HK-2 (cell line): Measurements from ENCODE around the gene A2M.
A peak's percentile ranks its signal among the peaks of the same experiment; 100 is the strongest.

Experiments used
- DNase-seq: peaks from one replicate; pipeline ENCODE4 v3.0.0-alpha.2; 2018; ENCODE audit not compliant: unreplicated experiment

Gene A2M

DNA sequence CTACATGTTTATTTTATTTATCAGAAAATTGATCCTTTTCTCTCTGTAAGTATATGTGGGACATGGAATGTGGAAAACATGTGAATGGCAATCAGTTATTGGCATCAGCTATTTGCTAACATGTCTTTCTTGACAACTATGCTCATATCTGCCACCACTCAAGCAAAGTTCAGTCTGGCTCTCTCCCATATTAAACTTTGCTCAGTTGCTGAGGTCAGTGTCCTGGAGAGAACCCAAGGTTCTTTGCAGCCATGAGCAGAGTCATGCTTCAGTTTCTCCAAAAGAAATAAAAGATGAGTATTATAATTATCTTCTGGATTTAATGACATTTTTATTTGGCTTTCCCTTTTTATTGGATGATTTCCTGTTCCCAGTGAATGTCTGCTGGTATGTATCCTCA lies 42.6 kb downstream of the A2M start:
- DNase-seq, result no peak

DNA sequence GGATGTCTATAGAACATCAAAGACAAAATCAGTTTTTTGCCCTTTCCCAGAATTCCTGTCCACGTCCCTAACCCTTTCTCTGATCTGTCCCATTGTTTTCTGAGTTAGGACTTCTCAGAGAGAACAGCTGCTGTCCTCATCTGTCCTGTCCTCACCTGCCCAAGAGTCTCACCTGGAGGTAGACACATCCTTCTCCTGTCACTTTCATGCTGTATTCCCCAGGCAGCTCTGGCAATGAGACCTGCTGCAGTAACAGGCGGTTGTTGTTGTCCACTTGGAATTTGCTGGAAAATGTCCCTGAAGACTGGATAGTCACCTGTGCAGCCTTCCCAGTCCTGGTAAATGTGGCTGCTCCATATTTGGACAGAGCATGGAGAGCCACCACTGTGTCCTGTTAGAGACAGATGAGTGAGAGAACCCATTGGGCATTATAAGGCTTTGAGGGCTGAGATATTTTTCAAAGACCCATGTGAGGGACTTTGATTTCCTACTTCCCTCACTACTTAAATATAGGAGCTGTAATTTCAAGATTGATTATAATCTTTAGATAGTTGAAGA lies 43.2 kb downstream of the A2M start:
- DNase-seq, result no peak

DNA sequence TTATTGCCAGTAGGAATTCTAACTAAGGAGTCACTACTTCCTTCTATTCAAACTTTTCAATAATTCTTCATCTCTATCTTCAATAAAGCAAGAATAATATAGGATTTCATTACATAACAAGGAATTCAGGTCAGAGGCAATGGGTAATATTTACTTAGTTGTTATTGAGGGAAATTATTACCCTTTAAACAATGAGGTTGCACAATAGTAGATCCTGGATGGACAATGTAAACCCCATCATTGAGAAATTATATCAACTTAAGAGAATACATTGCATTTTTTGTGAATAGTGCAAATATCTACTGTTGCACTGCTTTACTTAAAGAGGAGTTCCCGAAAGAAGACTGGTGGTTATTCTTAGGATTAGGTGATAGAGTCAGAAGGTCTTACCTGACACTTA lies 43.8 kb downstream of the A2M start:
- no peak for DNase-seq

DNA sequence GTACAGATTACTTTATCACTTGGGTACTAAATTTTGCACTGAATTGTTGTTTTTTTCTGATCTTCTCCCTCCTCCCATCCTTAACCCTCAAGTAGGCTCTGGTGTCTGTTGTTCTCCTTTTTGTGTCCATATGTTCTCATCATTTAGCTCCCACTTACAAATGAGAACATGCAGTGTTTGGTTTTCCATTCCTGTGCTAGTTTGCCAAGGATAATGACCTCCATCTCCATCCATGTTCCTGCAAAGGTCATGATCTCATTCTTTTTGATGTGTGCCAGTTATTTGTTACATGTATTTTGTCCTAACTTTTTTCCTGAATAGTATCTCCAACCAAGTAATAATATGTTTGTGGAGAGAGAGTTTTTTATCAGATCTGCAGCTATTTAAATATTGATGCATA lies 44.2 kb downstream of the A2M start:
- DNase-seq, result no peak

GRCh38 chr12:9070351-9070750 lies 45.4 kb downstream of the A2M start:
- DNase-seq, result no peak

- DNase-seq, result no peak
Measured at GRCh38 chr12:9068600-9068999, 47.1 kb downstream of the A2M start.

GRCh38 chr12:9068086-9068485 lies 47.6 kb downstream of the A2M start:
- DNase-seq, result no peak

DNA sequence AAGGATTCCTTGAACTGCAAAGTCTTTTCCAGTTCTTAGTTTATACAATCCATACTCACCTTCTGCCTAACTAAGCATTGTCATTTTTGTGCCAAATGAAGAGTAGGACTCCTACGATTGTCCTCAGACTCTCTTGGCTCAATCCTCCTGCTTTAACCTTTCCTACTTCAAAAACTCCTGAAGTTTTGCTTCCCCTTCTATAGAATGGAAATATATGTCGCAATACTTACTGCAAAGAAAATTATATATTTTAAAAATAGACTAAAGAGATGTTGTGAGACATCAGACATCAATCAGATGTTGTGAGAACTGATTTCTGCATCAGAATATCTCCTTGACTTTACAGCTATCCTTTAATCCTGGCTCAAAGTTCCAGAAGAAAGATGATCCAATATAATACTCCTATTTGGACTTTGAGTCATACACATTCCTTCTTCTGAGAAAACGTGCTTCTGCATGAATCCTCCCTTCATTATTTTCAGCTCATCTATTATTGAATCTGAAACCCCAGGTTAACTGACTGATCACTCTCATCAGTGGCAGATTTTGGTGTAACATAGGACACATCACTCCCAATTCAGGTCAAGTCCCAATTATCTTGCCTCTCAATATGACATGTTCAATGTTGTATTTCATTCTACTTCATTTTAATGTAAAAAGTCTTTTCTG lies 48.8 kb downstream of the A2M start:
- DNase-seq, result no peak

DNA sequence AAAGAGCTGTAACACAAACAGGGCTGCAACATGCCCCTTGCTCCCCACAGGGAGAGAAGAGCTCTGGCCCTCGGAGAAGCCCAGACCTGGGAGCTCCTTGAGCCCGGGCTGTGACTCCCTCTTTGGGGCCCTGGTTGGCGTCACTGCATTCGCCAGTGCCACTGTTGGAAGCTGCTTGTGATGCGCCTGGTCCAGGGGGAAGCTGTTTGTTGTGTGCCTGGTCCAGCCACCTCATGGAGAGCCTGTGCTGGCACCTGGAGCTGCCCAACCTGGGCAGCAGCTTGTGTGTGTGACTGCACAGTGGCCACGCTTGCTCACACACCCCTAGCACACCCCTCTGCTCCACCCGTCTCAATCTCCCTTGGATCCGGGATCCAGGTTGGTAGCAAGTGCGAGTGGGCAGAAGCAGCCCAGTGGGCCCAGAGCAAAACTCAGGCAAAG lies 49.5 kb downstream of the A2M start:
- no peak for DNase-seq

DNA sequence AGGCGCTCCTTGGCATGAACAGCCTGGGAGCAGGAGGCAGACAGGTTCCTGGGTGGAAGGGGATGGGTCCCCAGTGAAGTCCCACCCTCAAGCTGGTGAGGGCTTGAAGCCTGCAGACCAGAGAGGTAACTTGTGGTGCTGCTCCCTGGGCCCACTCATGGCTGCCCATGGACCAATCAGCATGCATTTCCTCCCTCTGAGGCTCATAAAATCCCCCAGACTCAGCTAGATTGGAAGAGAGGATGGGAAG lies 50.2 kb downstream of the A2M start:
- DNase-seq, result no peak

DNA sequence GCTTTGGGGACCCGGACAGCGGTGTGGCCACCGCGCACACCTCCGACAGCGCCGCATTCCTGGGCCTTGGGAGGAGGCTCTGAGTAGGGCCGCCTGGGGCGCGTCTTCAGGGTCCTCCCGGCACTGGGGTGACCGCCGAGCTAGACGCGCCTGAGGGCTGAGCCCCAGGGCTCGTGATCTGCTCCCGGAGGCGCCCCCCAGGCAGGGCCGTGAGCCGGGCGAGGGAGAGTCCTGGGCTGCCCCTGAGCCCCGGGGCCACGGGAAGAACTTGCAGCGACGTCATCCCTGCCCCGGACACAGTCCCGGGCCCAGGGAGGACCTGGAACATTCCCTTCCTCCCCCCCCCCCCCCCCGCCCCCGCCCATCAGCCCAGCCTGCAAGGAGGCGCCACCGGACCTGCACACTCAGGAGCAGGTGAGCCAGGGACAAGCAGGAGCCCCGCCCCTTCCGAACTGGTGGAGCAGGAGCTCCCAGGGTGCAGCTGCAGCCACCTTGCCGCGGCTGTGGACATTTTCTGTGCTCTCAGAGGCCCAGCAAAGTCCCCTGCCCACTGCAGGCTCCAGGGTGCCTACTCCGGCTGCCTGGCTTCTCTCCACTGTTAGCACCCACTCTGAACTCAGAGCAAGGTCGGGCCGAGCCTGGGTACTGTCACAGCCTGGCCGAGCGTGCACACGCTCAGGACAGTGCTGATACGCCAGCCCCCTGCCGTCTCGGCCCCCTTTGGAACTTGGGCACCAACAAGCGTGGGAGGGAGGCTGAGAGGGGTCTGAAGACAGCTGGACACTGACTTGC lies 50.7 kb downstream of the A2M start:
- DNase-seq, result no peak

- DNase-seq, result peak; percentile 41
Measured at GRCh38 chr12:9064201-9064814, 51.4 kb downstream of the A2M start.

DNA sequence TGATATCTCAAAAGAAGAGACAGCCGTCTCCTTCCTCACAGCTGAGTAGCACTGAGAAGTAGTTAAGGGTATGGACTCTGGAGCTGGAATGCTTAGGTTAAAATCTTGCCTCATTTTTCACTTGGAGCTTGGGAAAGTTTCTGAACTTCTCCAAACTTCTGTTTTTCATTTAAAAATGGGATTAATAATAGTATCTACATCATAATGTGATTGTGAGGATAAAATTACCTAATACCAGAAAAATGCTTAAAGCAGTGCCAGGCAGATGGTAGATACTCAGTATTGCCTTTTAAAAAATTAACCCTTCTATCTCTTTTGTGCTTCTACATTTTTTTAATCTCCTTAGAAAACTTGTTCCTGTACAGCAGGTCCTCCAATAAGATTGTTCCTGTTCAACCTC lies 63.1 kb downstream of the A2M start:
- DNase-seq, result no peak

GRCh38 chr12:9051158-9051550 lies 64.6 kb downstream of the A2M start:
- no peak for DNase-seq

GRCh38 chr12:9050521-9051157 lies 65.1 kb downstream of the A2M start:
- no peak for DNase-seq

DNA sequence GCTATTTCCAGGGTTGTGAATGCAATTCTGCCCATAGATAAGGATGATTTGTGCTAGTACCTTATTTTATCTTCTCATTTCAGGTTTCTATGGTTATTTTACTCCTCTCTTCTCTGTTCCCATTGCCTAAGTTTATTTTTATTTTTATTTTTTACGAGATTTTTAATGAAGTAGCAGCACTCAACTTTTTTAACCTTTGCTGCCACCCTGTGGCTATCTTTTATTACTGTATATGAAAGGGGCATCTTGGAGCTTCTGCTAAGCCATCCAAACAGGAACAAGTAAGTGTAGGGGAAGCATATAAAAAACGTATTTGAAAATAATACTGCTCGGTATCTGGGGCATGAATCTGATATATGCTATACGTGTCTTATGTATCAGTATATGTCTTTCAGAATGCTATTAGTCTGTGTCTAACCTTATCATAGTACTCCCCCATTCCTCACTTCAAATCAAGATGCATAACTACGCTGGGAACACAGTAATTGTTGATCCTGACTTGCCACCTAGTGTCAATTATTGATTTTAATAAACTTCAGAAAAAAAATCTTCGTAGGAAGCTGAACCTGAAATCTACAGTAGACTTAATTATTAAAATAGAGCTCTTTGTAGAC lies 66.1 kb downstream of the A2M start:
- no peak for DNase-seq

DNA sequence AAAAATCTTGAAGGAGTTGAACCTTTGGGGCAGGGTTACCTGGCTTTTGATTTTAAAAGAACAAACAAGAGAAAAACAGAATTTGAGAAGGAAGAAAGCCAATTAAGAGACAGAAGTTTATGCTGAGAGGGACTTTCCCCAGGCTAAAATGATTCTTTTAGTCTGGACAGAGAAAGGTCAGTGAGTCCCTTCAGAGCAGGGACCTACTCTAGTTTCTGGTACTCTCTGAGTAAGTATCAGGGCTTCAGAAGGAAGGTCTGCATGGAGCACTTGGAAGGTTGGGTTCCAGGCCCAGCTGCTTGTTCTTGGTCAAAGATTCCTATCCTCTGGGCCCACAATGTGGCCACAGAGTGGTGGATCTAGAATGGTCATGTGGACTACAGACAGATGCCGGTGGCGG lies 66.8 kb downstream of the A2M start:
- DNase-seq, result no peak

DNA sequence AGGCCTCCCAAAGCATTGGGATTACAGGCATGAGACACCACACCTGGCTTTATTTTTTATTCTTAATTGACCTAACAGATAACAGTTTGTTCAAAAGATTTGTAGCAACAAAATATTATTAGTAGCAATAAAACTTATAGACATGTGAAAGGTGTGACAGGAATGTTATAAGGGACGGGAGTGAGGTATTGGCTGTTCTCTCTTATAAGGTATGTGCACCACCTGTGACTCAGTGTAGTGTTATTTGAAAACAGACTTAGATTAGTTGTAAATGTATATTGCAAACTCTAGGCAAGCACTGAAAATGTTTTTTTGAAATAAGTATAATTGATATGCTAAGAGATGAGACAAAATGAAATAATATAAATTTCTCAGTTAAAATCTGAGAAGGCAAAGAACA lies 68.6 kb downstream of the A2M start:
- DNase-seq, result no peak

DNA sequence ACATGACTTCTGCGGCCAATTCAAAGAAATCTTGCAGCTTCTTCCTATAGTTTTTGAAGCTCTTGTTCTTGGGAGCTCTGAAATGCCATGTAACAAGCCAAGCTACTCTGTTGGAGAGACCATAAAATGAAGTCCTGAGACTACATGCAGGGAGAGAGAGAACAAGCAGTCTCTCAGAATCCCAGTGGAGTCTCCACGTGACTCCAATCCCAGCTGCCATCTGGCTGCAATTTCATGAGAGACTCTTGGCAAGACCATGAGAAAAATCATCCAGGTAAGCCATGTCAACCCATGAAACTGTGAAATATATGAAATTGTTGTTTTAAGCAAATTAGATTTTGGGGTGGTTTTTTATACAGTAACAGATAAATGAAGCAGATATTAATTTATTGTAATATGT lies 72.0 kb downstream of the A2M start:
- no peak for DNase-seq

GRCh38 chr12:9041321-9041720 lies 74.4 kb downstream of the A2M start:
- DNase-seq, result no peak

- no peak for DNase-seq
Measured at GRCh38 chr12:9040484-9041186, 75.1 kb downstream of the A2M start.
